Right ventricle myocardium superior (tissue), 1 donor: Measurements from ENCODE around the gene P2RX4. TPM values are rescaled to one million over a fixed set of nuclear protein-coding genes. Genes with fewer than 3 reads are reported as not detected.
"Not testable (repeated sequence)": the region's sequence is repeated elsewhere in the genome, so short reads cannot be mapped to it uniquely, and the experiment has no call there.

Experiments
- ATAC-seq: fragments of 200-7000 bp; cut with Tn5 transposase; one replicate; pipeline ENCODE4 v1.9.1; 2020; ENCODE audit warnings: mild to moderate bottlenecking; ENCODE audit not compliant: poor library complexity
- DNase-seq: peaks from one replicate; pipeline ENCODE4 v3.0.0-alpha.2; 2020
- intact Hi-C: fragments of 100-400 bp; cut with DNase I; formaldehyde crosslinking; loops from one replicate; pipeline ENCODE4 v1.11.2; 2022
- total RNA-seq: library from RNA; stranded (reverse); fragmentation: NEBNext Ultra II Directional; extraction: Animal tissue kit (Norgen Biotek cat#: 25700); gene quantifications from one replicate; pipeline ENCODE4 v1.2.1, GENCODE V29; 2021
- donor health status: DM: no; HTN: yes; CAD: no; lungs with severe emphysema.

The P2RX4 gene
- total RNA-seq, 1 donor from 2014 or later: 7.4 TPM

- intact Hi-C loops, ATAC-seq: not testable (repeated sequence)
- peak; percentile 6 for DNase-seq
Measured at GRCh38 chr12:121257704-121258449, 47.9 kb downstream of the P2RX4 start.

- DNase-seq (no peak), ATAC-seq (no peak)
- intact Hi-C loops: no loop called here
Measured at GRCh38 chr12:121259074-121259473, 49.1 kb downstream of the P2RX4 start.

- DNase-seq (peak; percentile 4), ATAC-seq (no peak)
- intact Hi-C loops: no loop called here
Measured at GRCh38 chr12:121260091-121260490, 50.2 kb downstream of the P2RX4 start.

DNA sequence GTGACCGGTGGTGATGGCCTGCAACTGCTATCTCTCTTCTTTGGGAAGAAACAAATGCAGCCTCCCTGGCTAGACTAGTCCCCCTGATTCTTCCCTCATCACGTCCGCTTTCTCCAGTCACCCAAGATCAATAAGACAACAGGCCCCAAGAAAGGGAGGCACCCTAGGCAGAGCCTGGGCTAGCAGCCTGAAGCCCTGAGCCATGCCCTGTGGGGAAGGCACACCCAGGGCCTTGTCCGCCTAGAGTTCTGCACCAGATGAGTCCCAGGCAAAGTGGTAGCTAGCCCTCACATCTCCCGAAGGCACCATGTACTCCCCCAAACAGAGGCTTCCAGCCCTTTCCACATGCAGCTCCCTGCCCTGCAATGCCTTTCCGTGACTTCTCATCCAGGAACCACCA lies 51.5 kb downstream of the P2RX4 start:
- DNase-seq: peak; percentile 8
- ATAC-seq: no peak
- intact Hi-C loops: no loop called here

- ATAC-seq (no peak), DNase-seq (peak; percentile 29)
- intact Hi-C loops: no loop called here
Measured at GRCh38 chr12:121263206-121263935, 53.4 kb downstream of the P2RX4 start.

DNA sequence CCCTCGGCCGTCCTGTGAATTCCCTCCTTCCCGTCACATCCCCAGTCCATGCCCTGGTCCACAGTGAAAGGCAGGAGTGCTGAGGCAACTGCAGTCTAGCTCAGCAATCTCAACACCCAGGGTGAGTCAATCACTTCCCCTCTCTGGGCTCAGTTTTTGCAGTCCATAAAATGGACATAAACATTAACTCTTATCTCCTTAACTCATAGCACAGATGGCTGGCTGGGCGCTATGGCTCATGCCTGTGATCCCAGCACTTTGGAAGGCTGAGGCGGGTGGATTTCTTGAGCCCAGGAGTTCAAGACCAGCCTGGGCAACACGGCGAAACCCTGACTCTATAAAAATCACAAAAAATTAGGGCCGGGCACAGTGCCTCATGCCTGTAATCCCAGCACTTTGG lies 54.2 kb downstream of the P2RX4 start:
- intact Hi-C loops: no loop called here
- DNase-seq (peak; percentile 9), ATAC-seq (no peak)

GRCh38 chr12:121264951-121265515 lies 55.1 kb downstream of the P2RX4 start:
- ATAC-seq (no peak), DNase-seq (peak; percentile 0)
- intact Hi-C loops: no loop called here

- DNase-seq (no peak), ATAC-seq (no peak)
- intact Hi-C loops: no loop called here
Measured at GRCh38 chr12:121267822-121268221, 57.9 kb downstream of the P2RX4 start.

GRCh38 chr12:121273364-121273896 lies 63.5 kb downstream of the P2RX4 start:
- peak; percentile 19 for DNase-seq
- no peak for ATAC-seq
- intact Hi-C loops: no loop called here

DNA sequence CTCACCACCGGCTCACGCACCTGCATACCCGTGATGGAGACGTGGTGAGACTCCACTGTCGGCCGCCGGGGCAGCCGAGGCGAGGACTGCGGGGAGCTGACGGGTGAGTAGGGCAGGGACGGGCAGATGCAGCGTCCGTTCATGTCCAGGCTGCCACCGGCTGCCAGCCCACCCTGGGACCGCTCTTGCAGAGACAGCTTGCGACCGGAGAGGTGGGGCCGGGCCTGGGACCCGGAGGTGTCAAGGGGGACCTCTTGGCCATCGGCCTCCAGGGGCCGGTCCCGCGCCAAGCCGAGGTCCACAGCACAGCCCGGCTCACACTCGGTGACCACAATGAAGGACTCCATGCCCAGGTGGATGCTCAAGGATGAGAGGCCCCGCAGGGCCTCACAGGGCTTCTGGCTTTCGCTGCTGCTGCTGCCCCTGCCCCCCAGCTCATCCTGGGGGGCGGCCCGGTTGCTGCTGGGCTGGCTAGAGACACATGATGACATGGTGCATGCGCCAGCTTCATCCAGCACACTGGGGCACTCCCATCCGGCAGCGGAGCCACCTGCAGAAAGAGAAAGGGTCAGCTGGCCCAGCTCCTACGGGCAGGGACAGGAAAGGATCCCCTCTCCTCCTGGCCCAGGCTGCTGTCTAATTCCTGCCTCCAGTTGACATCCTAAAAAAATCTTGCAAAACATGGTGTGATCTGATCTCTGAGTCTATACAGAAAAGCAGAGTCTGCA lies 64.3 kb downstream of the P2RX4 start:
- DNase-seq (peak; percentile 32), ATAC-seq (no peak)
- intact Hi-C loops: no loop called here

DNA sequence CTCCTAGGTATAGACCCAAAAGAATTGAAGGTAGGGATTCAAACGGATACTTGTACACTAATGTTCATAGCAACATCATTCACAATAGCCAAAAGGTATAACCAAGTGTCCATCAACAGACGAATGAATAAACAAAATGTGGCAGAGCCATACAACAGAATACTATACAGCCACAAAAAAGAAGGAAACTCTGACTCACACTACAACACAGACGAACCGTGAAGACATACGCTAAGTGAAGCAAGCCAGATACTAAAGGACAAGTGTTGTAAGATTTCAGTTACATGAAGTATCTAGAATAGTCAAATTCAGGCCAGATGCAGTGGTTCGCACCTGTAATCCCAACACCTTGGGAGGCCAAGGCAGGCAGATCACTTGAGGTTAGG lies 67.4 kb downstream of the P2RX4 start:
- DNase-seq: no peak
- ATAC-seq: no peak

DNA sequence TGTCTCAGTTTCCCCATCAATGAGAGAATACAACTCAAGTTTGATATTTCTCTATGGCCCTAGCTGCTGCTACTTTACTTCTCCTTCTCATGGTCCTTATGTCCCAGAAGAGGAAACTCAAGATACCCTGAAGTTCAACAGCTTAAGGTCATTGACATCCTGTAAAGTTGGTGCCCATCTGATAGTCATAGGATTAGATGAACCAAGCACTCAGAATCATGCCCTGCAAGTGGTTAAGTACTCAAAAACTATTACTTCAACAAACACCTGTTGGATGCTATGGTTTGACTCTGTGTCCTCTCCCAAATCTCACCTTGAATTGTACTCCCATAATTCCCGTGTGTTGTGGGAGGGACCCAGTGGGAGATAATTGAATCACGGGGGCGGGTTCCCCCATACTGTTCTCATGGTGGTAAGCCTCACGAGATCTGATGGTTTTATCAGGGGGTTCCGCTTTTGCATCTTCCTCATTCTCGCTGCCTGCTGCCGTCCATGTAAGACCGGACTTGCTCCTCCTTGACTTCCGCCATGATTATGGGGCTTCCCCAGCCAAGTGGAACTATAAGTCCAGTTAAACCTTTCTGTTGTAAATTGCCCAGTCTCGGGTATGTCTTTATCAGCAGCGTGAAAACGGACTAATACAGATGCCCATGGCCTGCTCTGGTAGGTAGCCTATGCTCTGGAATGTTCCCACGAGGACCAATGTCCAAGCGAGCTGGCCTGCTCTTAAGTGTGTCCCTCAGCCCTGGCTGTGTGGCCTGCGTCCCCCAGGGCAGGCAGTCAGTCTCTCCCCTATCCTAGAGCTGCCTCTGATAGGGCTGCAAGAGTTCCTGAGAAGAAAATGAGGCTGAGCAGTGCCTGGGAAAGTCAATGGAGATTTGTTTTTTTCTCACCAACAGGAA lies 68.5 kb downstream of the P2RX4 start:
- DNase-seq (peak; percentile 56), ATAC-seq (peak; percentile 24)
- intact Hi-C loops: no loop called here

More for the DNA sequence above, 67.4 kb downstream of the P2RX4 start:
- intact Hi-C loops: no loop called here

GRCh38 chr12:121279071-121279375 lies 69.1 kb downstream of the P2RX4 start:
- intact Hi-C loops: no loop called here
- ATAC-seq: peak; percentile 34
- DNase-seq: peak; percentile 76

DNA sequence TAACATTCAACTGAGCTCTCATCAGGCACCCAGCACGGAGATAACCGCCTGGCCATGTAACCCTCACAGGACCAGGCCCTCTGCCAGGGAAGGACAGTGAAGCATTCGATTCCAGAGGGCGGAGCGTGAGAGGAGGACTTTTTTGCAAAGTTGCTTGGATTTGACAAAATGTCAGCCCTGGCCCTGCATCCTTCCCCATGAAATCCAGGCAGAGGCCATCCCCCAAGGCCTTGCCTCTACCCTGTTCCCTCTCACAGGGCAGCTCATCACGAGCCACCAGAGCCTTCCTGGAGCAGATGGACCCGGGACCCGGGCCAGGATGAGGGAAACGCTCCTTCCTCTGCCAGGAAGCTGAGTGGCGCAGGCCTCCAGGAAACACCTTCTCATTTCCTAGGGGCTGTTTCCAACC lies 69.6 kb downstream of the P2RX4 start:
- peak; percentile 65 for ATAC-seq
- peak; percentile 79 for DNase-seq
- intact Hi-C loops: no loop called here

DNA sequence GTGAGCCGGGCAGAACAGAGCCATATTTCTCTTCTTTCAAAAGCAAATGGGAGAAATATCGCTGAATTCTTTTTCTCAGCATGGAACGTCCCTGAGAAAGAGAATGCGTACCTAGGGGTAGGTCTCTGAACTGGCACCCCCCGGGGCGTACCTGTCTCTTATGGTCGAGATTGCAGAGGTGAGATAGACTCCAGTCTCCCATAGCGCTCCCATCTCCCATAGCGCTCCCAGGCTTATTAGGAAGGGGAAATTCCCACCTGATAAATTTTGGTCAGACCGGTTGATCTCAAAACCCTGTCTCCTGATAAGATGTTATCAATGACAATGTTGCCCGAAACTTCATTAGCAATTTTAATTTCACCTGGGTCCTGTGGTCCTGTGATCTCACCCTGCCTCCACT lies 70.6 kb downstream of the P2RX4 start:
- DNase-seq: peak; percentile 4

GRCh38 chr12:121281116-121281515 lies 71.2 kb downstream of the P2RX4 start:
- ATAC-seq, intact Hi-C loops: not testable (repeated sequence)
- peak; percentile 28 for DNase-seq

More for the DNA sequence above, 70.6 kb downstream of the P2RX4 start:
- ATAC-seq, intact Hi-C loops: not testable (repeated sequence)

DNA sequence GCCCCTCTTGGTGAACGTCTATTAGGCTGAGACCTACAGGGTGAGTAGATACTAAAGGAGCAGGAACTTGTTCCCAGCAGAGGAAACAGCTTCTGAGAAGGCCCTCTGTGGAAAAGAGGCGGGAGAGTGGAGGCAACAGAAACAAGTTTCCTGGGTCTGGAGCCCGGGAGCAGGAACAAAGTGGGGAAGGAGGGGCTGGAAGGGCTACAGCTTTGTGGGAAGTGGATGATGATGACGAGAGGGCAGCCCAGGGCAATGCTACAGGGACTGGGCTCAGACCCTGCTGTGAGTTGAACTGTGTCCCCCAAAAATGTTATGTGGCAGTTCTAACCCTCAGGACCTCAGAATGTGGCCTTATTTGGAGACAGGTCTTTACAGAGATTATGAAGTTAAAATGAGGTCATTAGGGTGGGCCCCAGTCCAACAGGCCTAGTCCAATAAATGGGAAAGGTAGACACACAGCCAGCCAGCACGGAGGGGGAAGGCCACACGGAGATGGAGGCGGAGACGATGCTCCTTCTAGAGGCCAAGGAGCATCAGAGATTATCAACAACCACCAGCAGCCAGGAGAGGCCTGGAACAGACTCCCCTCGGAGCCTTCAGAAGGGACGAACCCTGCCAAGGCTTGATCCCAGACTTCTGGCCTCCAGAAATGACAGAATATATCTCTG lies 72.3 kb downstream of the P2RX4 start:
- intact Hi-C loops: no loop called here
- ATAC-seq: peak; percentile 21
- peak; percentile 43 for DNase-seq

GRCh38 chr12:121282910-121283309 lies 73.0 kb downstream of the P2RX4 start:
- peak; percentile 22 for DNase-seq
- intact Hi-C loops, ATAC-seq: not testable (repeated sequence)
